Osteoblast (primary cell): Measurements from ENCODE around the gene CHST11. TPM values are rescaled to one million over a fixed set of nuclear protein-coding genes. Genes with fewer than 3 reads are reported as not detected.

Source experiments
- DNase-seq: peaks from one replicate; pipeline ENCODE4 v3.0.0; 2011; ENCODE audit warnings: low spot score, mixed read lengths; ENCODE audit not compliant: insufficient read length; ENCODE audit errors: missing footprints
- H2AFZ ChIP-seq: 2 replicates; pipeline ENCODE4 v1.6.0; 2011; ENCODE audit warnings: mild to moderate bottlenecking, low read length
- H3K27ac ChIP-seq: 2 replicates; pipeline ENCODE4 v1.5.1; 2011; ENCODE audit warnings: mild to moderate bottlenecking, low read depth, low read length, moderate library complexity
- H3K27me3 ChIP-seq: 2 replicates; pipeline ENCODE4 v1.6.0; 2012; ENCODE audit warnings: mild to moderate bottlenecking, control low read depth, inconsistent platforms, low read length, moderate library complexity; ENCODE audit not compliant: insufficient read depth
- H3K36me3 ChIP-seq: 2 replicates; pipeline ENCODE4 v1.5.1; 2011; ENCODE audit warnings: mild to moderate bottlenecking, low read length, control low read depth, moderate library complexity; ENCODE audit not compliant: insufficient read depth
- H3K4me1 ChIP-seq: 2 replicates; pipeline ENCODE4 v1.5.1; 2011; ENCODE audit warnings: mild to moderate bottlenecking, low read length, control low read depth, moderate library complexity; ENCODE audit not compliant: insufficient read depth
- H3K4me2 ChIP-seq: 2 replicates; pipeline ENCODE4 v1.6.0; 2011; ENCODE audit warnings: mild to moderate bottlenecking, low read length; ENCODE audit not compliant: insufficient read depth
- H3K4me3 ChIP-seq: fragments of 200-600 bp; sonication (generic); 3 replicates; pipeline ENCODE4 v1.5.1; 2012; ENCODE audit warnings: mild to moderate bottlenecking, low read length, inconsistent platforms; ENCODE audit not compliant: insufficient read depth
- H3K79me2 ChIP-seq: 2 replicates; pipeline ENCODE4 v1.6.0; 2012; ENCODE audit warnings: mild to moderate bottlenecking, low read length, control low read depth, inconsistent platforms; ENCODE audit not compliant: insufficient read depth
- H3K9me3 ChIP-seq: 2 replicates; pipeline ENCODE4 v1.5.1; 2011; ENCODE audit warnings: low read depth, low read length, control low read depth
- H4K20me1 ChIP-seq: 2 replicates; pipeline ENCODE4 v1.6.0; 2012; ENCODE audit warnings: mild to moderate bottlenecking, low read length, control low read depth; ENCODE audit not compliant: insufficient read depth
- total RNA-seq: library from RNA; depleted of rRNA; stranded (reverse); fragments of >200 nt; gene quantifications from 2 replicates; pipeline ENCODE4 v1.2.3, GENCODE V29; 2012
- TF ChIP-seq, protein P1 (sequence below): IDR thresholded peaks from 2 replicates; pipeline ENCODE4 v1.5.1; 2011; ENCODE audit warnings: mild to moderate bottlenecking, low read depth, low read length, moderate library complexity; ENCODE audit errors: extremely low read depth

Gene CHST11
- total RNA-seq, 1 donor: 24.6 TPM

GRCh38 chr12:104627990-104628830, 171.5 kb downstream of the CHST11 start:
- Histone ChIP-seq H3K4me2 (no peak overlapping the region), H3K4me3 (no peak overlapping the region), H3K27me3 (no peaks in the 10 kb centered on the region), H4K20me1 (no peaks in the 10 kb centered on the region), H3K4me1 (peaks cover 10% of the 10 kb centered on the region), H3K9me3 (no peaks in the 10 kb centered on the region), H2AFZ (no peak overlapping the region), H3K79me2 (peaks cover 9% of the 10 kb centered on the region), H3K36me3 (no peaks in the 10 kb centered on the region), H3K27ac (no peak overlapping the region)
- no peak for DNase-seq
- TF ChIP-seq, protein P1, sequence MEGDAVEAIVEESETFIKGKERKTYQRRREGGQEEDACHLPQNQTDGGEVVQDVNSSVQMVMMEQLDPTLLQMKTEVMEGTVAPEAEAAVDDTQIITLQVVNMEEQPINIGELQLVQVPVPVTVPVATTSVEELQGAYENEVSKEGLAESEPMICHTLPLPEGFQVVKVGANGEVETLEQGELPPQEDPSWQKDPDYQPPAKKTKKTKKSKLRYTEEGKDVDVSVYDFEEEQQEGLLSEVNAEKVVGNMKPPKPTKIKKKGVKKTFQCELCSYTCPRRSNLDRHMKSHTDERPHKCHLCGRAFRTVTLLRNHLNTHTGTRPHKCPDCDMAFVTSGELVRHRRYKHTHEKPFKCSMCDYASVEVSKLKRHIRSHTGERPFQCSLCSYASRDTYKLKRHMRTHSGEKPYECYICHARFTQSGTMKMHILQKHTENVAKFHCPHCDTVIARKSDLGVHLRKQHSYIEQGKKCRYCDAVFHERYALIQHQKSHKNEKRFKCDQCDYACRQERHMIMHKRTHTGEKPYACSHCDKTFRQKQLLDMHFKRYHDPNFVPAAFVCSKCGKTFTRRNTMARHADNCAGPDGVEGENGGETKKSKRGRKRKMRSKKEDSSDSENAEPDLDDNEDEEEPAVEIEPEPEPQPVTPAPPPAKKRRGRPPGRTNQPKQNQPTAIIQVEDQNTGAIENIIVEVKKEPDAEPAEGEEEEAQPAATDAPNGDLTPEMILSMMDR: no peak

DNA sequence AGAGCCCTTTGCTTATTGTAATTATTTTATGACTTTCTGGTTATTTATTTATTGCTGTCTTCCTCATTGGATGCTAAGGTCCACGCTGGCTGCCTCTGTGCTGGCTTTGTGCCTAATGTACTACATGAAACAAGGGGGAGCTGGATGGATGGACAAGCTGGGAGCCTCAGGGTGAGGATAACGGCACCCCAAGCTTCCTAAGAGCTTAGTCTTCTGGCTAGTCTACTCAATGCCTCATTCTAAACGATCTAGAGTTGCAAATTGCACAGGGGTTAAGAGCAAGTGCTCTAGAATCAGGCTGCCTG, 172.0 kb downstream of the CHST11 start:
- TF ChIP-seq, protein P1: no peak
- no peaks in the 10 kb centered on the region for H3K36me3 ChIP-seq
- H3K4me3 ChIP-seq: no peak overlapping the region
- H2AFZ ChIP-seq: no peak overlapping the region
- H3K4me2 ChIP-seq: no peak overlapping the region
- H4K20me1 ChIP-seq: no peaks in the 10 kb centered on the region
- H3K4me1 ChIP-seq: peaks cover 10% of the 10 kb centered on the region
- no peaks in the 10 kb centered on the region for H3K9me3 ChIP-seq
- no peak for DNase-seq
- no peak overlapping the region for H3K27ac ChIP-seq
- H3K27me3 ChIP-seq: no peaks in the 10 kb centered on the region
- peaks cover 9% of the 10 kb centered on the region for H3K79me2 ChIP-seq

DNA sequence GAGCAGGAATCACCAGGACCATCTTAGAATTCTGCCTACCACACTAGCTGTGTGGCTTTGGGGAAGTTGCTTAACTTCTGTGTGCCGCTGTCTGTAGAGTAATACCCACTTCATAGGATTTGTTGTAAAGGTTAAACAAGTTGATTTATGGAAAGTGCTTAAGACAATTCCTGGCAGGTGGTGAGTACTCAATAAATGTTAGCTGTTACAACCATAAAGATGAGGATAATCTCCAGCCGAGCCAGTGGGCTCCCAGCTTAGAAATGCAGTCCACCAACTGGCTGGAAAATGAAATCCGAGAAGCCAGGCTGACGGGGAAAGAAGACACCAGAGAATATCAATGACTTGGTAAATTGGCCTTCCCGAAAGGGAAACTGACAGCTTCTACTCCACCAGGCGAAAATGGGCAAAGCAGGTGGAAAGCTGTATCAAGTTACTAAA, 173.5 kb downstream of the CHST11 start:
- no peak overlapping the region for H2AFZ ChIP-seq
- no peaks in the 10 kb centered on the region for H3K9me3 ChIP-seq
- TF ChIP-seq, protein P1: no peak
- H3K4me2 ChIP-seq: no peak overlapping the region
- peaks cover 10% of the 10 kb centered on the region for H3K4me1 ChIP-seq
- no peaks in the 10 kb centered on the region for H3K27me3 ChIP-seq
- DNase-seq: no peak
- H3K79me2 ChIP-seq: peaks cover 5% of the 10 kb centered on the region
- H3K36me3 ChIP-seq: no peaks in the 10 kb centered on the region
- no peak overlapping the region for H3K4me3 ChIP-seq
- H3K27ac ChIP-seq: no peak overlapping the region
- peaks cover 4% of the 10 kb centered on the region for H4K20me1 ChIP-seq

DNA sequence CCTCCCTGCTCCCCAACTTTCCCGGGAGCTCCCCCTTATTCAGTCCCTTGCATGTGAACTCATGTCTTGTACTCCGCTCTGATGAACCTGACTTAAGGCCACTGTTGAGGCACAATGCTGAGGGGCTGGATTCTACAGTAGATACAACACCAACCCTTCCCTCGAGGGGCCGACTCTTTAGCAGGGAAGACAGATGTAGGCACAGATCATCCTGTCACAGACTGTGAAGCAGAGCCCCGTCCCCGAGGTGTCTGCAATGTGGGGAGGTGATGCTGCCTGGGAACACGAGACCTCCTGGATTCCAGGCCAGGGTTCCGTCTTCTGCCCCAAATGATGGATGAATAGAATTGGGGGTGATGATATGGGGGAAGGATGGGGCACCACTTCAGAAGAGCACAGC, 175.1 kb downstream of the CHST11 start:
- peaks cover 8% of the 10 kb centered on the region for H4K20me1 ChIP-seq
- TF ChIP-seq, protein P1: no peak
- no peak overlapping the region for H3K4me2 ChIP-seq

More for the DNA sequence above, 175.1 kb downstream of the CHST11 start:
- Histone ChIP-seq H3K9me3 (no peaks in the 10 kb centered on the region), H3K4me1 (peaks cover 10% of the 10 kb centered on the region), H3K27me3 (no peaks in the 10 kb centered on the region), H3K4me3 (no peak overlapping the region), H2AFZ (no peak overlapping the region), H3K79me2 (peaks cover 6% of the 10 kb centered on the region), H3K36me3 (no peaks in the 10 kb centered on the region), H3K27ac (no peak overlapping the region)
- no peak for DNase-seq
